ENCODE results near the gene CCL21. TPM values are rescaled to one million over a fixed set of nuclear protein-coding genes. Genes with fewer than 3 reads are reported as not detected.

Gene CCL21
- total RNA-seq, 4 donors from 2014 or later: 30.0 to 59.2 (median 57.5) TPM

- no peak for TF ChIP-seq CTCF (IDR thresholded peaks at IDR 0.05)
- no peak for DNase-seq (ENCODE audit: low spot score)
- ATAC-seq (ENCODE audit: low FRiP score): no peak
Measured at GRCh38 chr9:34717996-34718614, 8.2 kb upstream of the CCL21 start.

- DNase-seq (ENCODE audit: low spot score): no peak
- ATAC-seq (ENCODE audit: low FRiP score): no peak
- TF ChIP-seq CTCF (IDR thresholded peaks at IDR 0.05): no peak
Measured at GRCh38 chr9:34716711-34717110, 6.8 kb upstream of the CCL21 start.

GRCh38 chr9:34715639-34716215 is 5.8 kb upstream of the CCL21 start:
- ATAC-seq (ENCODE audit: low FRiP score) (no peak), DNase-seq (ENCODE audit: low spot score) (no peak)
- no peak for TF ChIP-seq CTCF (IDR thresholded peaks at IDR 0.05)

GRCh38 chr9:34714007-34714406 is 4.1 kb upstream of the CCL21 start:
- ATAC-seq (ENCODE audit: low FRiP score) (no peak), DNase-seq (ENCODE audit: low spot score) (no peak)
- no peak for TF ChIP-seq CTCF (IDR thresholded peaks at IDR 0.05)

GRCh38 chr9:34712140-34712539 is 2.2 kb upstream of the CCL21 start:
- ATAC-seq (ENCODE audit: low FRiP score) (no peak), DNase-seq (ENCODE audit: low spot score) (no peak)
- no peak for TF ChIP-seq CTCF (IDR thresholded peaks at IDR 0.05)

- DNase-seq (ENCODE audit: low spot score): no peak
- TF ChIP-seq CTCF (IDR thresholded peaks at IDR 0.05): no peak
- no peak for ATAC-seq (ENCODE audit: low FRiP score)
Measured at GRCh38 chr9:34709196-34709978, 549 bp downstream of the CCL21 start.

Measured in omental fat pad (tissue), 4 donors.